GM21360 (cell line): ENCODE data around the gene GPATCH2L.
A peak's percentile ranks its signal among the peaks of the same experiment; 100 is the strongest.

Experiments used
- ATAC-seq: cut with Tn5 transposase; IDR thresholded peaks from one replicate; pipeline ENCODE4 v1.9.1; 2021; ENCODE audit warnings: mild to moderate bottlenecking, moderate library complexity; ENCODE audit not compliant: unreplicated experiment

The GPATCH2L gene

DNA sequence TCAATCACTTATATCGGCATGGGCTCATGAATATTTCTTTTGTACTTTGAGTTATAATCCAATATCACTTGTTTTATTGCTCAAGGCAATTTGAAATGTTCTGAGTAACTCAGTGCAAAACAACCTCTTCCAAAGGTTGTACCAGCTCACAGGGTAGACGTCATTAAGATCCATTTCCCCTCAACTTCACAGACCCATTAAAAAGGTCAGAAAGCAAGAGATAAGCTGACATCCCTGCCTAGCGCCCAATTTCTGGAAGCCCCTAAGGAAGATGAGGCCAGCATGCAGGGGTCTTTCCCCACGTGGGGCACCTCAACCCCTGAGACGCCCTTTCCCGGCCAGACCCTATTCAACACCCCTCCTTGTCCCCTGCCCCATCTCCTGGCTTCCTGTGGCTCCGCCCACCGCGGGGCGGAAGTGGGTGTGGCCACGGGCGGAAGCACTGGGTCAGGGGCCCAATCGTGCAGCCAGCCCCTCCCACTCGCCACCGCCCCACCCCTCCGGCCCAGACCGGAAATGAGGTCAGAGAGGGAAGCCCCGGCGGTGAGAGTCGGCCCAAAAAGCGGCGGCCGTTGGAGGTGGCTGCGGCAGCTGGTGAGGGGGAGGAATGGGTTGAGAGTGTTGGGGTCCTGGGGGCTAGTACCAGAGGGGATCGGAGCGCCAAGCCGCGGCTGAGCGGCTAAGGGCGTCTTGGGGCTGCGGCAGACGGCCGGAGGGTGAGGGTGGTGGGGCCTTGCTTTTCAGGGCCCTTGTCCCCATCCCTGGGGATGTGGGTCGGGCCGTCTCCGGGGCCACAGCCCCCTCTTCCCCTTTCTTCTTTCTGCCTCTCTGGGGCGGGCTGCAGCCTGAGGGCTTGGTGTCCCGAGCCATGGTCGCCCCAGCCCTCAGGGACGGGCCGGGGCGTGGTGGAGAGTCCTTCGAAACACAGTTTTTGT is at the start of gene GPATCH2L:
TSS of gene GPATCH2L (plus strand) at position 525 of the 935 bp plus-strand sequence. CDS start 2,442 bp downstream, outside the sequence.
- ATAC-seq, result peak; percentile 77

DNA sequence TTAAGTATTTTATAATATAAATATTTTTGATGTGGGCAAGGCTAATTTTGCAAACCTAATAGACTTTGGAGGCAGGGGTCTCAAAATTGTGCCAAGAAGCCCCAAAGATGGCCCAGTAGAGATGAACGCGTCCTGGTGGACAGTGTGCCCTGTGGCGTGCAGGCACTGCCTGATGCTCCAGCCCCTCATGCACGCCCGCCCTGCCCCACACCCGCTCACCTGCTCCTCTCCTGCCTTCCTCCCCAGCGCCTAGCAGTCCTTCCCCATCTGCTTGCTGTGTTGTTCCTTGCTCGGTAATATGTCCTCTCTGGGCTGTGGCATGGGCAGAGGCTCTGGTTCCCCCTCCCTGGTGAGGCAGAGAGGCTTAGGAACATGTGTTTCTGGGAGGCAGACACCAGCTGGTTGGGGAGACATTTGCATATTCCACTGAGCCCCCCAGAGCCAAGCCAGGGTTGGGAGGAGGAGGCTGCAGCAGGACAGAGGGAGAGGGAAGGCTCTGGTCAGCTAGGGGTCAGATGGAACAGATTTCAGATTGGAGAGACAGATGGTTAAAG is 46.8 kb upstream of the GPATCH2L start:
- ATAC-seq, result no peak

DNA sequence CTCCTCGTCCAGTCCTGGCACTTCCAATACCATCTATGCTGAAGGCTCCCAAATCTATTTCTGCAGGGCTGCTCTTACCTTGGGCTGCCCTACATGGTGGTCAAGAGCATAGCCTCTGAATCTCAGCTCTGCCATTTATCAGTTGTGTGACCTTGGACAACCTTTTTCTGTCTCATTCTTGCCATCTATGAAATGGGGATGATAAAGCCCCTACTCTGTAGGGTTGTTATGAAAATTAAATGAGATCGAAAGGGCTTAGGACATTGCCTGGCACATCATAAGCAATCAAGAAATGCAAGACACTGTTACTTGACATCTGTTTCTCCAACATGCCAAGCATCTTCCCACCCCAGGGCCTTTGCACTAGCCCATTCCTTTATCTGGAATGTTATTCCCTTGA is 45.5 kb upstream of the GPATCH2L start:
- ATAC-seq, result no peak

DNA sequence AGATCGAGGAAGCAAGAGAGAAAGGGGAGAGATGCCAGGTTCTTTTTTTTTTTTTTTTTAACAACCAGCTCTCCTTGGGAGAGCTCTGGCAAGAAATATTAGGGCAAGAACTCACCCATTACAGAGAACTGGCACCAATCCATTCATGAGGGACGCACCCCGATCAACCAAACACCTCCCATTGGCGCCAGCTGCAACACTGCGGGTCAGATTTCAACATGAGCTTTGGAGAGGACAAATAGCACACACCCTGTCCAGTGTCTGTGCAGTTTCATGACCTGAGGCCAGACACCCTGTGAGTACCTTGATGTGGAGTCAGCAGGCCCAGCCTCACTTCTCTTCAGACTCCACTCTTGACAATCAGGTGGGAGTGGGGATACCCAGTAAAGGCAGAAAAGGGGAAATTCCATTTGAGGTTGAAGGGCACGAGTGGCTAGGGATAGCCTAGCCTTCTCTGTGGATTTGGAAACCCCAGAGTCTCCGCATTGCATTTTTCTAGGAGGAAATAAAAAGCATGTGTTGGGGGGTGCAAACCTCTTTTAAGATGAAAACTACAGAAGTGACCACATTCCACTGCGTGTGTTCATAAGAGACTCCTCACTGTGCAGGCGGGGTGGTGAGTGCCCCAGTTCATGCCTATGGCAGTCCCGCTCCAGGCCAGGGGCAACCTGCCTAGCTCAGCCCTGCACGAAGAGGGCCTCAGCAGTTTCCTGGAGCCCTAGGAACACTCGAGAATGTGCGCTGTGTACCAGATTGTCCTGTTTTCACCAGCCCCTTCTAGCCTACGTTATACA is 42.4 kb upstream of the GPATCH2L start:
- no peak for ATAC-seq

DNA sequence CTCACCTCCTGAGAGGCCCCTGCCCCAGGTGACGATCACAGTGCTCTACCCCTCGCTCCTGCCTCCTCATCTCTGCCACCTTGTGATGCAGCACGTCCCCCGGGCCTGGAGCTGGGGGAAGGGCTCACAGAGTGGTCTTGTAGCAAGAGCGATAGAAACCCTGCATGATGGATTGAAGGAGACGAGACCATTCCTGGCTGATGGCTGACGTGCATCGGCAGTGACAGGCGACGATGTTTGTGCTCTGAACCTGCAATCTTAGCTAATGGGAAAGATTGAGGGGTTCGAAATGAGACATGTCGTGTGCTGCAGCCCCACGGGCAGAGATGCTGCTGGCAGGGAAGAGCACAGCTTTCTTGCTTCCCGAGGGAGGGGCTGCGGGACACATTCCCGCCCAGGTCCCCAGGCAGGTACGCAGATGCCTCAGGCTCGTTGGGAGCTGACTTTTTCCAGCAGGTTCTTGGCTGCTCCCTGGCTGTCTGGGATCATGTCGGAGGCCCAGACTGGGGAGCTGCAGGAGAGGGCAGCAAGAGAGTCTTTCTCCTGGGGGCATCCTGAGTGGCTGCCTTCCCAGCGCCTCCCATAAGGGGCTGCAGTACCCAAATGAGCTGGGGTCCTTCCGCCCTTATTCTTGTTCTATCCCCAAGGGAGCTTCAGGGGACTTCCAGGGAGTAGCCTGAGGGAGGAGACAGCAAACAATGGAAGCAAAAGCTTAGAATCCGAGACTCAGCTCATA is 38.7 kb upstream of the GPATCH2L start:
- ATAC-seq, result no peak

DNA sequence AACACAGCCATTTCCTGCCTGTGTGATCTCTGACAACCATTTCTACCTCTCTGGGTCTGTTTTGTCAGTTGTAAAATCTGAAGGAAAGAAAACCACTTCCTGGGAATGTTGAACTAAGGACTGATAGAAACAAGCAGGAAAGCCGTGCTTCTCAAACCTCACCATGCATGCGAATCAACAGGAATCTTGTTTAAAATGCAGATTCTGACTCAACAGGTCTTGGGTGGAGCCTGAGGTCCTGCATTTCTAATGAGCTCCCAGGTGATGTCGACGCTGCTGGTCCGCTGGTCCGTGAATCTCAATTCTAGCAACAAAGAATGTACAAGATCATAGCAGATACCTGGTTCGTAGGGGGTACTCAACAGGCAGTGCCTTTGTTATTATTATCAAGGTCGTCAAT is 38.0 kb upstream of the GPATCH2L start:
- ATAC-seq, result no peak

DNA sequence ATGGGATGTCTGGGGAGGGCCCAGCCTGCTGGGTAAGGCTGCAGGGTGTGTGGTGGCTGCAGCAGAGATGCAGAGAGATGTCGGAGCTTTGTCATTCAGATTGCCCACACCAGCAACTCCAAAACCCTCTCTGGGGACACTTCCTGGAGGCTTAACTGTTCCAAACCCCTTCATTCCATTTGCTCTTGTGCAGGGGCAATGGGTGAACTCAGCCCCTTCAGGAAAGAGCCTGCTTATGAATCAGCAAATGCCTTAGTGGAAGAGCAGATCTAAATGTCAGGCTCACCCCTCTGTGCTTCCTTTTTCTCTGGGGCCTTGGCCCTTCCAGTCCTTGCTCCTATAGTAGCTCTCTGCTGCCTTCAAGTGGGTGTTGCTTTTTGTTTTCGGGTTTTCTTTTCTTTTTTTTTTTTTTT is 36.7 kb upstream of the GPATCH2L start:
- ATAC-seq, result no peak

DNA sequence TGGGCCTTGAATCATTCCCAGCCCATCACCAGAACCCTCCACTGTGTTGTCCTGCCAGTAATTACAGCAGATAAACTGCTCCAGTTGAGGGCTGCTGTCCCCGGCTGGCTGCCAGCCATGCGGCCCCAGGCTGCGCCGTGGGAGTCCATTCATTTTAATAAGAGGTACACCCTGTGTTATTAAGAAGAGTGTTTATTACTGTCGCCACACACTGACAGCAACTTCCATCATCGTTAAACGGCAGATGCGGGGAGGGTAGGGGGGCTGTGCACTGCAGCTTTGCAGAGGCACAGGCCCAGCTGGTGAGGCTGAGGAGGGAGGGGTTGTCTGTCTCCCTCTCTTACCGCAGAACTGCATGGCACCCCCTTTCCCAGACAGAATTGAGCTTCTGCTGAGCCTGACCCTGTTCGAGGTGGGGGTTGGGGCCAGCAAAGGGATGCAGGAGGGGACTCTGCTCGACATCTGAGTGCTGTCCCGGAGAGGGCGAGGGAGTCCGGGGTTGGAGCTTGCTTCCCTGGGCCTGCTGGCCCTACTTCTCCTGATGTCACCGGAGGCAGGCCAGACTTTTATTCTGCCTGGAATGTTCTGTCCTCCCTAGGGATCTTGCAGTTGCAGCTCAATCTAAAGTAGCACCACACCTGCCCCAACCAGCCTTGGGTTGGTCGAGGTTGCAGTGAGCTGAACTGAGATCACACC is 33.8 kb upstream of the GPATCH2L start:
- no peak for ATAC-seq

DNA sequence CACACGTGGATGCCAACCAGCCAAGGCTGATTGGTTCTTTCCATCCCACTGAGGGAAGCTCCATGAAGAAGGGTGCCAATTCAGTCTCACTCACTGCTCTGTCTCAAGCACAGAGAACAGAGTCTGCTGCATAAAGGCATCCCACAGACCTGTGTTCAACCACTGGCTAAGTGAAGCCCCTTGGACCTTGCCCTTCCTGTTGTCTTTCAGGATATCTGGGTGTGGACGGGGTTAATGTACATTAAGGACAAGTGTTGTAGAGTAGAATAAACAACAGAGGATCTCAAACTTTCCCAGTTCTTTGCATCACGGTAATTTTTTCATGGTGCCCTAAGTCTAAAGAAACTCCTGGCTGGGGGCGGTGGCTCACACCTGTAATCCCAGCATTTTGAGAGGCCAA is 33.1 kb upstream of the GPATCH2L start:
- no peak for ATAC-seq

DNA sequence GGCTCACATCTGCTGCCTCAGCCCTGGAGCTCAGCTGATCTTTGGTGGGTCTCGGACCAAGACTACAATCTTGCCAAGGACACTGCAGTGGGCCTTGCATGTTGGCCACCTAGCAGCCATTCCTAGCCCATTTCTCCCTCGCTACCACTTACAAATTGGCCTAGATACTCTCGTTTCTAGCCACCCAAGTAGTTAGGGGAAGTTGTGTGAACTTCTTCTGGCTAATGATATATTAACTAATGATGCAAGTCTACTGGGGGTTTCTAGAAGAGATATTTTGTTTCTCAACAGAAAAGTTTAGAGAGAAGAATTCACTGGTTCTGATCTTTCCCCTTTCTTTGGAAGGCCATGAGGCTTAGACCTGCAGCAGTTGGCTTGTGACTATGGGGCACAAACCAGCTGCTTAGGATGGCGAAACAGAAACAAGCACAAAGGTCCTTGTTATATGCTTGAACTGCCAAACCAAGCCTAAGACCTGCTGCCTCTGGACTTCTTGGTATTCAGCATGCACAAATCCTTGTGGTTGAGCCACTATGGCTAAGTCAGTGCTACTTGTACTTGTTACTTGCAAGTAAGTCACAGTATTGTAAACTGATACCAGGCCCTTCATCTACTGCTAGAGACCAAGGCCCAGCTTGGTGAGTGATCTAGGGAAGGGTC is 30.5 kb upstream of the GPATCH2L start:
- no peak for ATAC-seq

DNA sequence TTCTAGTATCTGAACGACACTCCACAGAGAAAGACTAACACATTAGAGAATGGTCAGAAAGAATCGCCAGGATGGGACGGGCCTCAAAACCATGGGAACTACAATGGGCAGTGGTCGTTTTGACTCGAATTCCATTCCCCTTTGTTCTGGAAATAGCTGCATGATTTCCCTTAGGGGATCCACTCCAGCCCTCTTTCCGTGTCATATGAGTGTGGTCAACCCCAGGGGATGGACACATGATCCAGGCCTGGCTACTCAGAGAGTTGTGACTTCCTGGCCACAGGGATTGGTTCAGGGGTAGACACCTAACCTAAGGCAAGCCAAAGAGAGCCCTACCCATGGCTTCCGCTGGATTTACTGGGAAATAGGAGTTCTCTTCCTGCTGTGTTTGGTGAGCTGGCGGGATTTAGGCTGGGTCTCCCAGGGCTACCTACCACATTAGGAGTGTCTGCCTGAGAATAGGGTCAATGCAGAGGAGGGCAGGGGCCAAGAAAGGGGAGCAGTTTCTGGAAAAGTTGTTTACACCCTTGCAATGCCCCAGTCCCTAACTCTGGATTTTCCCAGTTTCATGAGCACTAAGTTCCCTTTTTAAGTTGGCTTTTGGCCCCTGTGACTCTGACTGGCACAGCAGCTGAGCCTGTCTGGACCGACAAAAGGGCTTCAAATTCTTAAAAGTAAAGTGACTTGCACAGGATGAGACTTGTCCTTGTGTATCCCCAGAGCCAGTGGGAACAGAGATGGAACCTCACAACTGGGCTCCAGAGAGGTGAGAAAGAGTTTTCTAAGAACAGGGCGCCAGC is 28.1 kb upstream of the GPATCH2L start:
- no peak for ATAC-seq

DNA sequence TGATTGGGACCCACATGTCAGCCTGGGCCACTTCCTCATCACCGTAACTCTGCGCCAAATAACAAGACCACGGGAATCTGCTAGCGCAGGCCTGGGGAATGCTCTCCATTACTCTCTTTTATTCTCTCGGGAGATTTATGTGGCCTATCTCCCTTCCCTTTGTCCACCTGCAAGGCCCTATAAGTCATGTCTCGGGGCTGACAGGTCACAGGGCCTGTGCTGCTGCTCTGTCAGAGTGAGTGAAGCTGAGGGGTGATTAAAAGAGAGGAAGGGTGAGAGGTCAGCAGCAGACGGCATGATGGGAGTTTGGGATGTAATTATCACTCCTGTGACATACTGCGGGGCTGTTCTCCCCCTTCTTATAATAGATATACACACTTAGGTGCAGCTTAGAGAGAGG is 26.2 kb upstream of the GPATCH2L start:
- ATAC-seq, result no peak

DNA sequence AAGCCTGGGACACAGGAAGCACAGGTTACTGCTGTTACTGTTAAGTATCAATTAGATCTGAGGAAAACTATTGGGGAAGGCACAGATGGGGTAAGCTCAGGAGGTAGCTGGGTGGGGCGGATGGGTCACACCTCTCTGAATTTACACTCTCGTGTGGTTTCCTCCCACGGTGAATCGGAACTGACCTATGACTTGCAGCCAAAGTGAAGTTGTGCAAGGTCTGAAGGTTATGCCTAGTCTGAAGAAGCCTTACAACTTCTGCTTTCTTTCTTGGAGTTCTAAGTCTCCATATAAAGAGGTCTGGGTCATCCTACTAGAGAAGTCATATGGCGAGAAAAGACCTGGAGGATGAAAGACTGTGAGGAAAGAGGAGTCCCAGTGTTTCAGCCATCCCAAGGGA is 25.6 kb upstream of the GPATCH2L start:
- no peak for ATAC-seq

DNA sequence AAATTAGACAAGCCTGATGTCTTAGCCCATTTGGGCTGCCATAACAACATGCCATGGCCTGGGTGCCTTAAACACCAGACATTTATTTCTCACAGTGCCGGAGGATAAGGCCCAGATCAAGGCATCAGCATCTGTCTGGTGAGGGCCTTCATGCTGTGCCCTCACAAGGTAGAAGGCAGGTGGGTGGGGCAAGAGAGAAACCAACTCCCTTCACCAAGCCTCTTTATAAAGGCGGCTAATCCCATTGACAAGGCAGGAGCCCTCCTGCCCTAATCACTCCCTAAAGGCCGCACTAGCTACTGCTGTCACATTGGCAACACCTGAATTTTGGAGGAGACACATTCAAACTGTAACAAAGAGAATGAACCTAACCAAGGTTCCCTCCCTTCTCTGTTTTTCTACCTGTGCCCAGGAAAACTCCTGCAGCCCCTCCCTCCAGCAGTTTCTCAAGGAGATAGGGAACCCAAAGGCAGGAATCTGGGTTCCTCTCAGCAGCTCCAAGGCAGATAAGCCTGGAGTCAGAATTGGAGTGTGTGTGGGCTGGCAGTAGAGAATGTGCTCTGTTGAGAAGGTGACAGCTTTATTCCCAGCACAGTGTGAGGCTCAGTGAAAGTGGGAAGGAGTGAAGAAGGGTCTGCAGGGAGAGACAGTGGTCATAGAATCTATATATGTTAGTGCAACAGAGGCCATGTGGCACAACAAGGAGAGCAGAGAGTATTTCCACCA is 21.7 kb upstream of the GPATCH2L start:
- ATAC-seq, result no peak

DNA sequence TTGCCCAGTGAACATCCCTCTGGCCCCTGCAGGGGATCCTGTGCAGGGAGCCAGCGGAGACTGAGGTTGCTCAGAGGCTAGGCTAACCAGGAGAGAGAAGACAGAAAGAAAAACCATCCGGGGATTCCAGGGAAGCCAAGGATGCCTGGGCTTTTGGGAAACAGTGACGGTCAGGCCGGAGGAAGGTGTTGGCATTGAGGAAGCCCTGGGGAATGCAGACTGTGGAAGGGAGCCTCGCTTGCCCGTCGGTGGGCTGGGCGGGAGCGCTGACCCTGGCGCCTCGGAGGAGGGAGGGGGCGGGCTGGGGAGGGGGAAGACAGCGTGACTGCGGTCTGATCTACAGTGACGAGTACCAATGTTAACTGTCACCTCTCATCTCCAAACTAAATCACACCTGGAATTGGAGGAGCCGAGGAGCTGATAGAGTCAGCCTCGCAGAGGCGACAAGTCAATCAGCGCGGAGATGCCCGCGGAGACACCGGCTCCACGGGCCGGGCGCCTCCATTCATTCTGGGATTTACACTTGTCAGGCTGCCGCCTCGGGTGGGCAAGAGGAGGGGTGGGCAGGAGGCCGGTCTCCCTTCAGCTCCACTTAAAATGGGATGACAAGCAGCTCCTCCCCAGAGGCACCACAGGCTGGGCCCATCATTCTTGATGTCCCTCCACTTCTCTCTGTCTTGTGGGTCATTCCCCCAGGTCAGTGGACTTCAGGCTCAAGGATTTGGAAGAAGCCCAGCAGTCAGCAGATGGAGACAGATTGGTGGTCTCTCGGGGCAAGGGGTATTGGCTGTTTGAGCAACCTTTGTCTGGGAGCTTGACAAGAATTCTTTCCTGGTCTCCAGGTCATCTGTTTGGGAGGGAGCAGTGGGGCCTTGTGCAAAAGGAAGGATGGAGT is 20.4 kb upstream of the GPATCH2L start:
- no peak for ATAC-seq

DNA sequence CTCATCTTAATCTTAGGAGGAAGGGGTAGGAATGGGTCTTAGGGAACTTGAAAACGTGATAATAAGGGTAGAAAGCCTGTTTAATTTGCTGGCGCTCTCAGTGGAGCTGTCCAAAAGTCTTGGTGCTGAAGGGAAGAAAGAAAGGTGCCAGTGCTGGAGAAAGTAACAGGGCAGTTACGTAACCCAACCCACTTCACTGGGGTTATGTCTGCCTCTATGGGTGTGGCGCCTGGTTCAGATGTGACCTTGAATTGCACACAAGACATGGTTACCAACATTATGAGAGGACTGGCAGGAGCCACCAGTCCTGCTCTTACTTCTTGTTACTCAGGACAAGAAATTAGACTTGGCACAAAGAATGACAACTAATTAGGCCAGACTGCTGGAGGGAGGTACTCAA is 18.6 kb upstream of the GPATCH2L start:
- ATAC-seq, result no peak

DNA sequence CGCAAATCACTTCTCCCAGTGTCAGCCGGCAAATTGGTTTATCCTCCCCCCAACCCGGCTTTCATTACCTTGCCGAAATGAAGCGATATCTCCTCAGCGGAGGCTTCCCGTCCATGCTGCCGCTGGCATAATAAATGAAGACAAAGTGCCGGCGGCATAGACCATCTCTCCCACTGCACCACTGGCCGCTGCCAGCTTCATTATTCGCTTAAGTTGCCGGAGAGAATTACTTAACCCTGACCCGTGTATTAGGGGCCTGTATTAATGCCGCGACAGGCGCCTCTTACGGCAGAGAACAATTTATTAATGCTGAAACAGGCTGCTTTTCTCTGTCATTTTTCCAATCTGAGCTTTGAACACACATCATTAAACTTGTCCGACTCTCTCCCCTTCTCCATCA is 17.5 kb upstream of the GPATCH2L start:
- no peak for ATAC-seq
